ENCODE results near the gene KRTAP10-7.
"Not testable (repeated sequence)": the region's sequence is repeated elsewhere in the genome, so short reads cannot be mapped to it uniquely, and the experiment has no call there.

KRTAP10-7 gene, protein sequence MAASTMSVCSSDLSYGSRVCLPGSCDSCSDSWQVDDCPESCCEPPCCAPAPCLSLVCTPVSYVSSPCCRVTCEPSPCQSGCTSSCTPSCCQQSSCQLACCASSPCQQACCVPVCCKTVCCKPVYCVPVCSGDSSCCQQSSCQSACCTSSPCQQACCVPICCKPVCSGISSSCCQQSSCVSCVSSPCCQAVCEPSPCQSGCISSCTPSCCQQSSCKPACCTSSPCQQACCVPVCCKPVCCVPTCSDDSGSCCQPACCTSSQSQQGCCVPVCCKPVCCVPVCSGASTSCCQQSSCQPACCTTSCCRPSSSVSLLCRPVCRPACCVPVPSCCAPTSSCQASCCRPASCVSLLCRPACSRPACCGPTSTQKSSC

GRCh38 chr21:44600118-44600978, at the start of gene KRTAP10-7:
Gene KRTAP10-7 (plus strand): TSS chr21:44600597. CDS start chr21:44600622, 25 bp downstream.
- not testable (repeated sequence) for DNase-seq

DNA sequence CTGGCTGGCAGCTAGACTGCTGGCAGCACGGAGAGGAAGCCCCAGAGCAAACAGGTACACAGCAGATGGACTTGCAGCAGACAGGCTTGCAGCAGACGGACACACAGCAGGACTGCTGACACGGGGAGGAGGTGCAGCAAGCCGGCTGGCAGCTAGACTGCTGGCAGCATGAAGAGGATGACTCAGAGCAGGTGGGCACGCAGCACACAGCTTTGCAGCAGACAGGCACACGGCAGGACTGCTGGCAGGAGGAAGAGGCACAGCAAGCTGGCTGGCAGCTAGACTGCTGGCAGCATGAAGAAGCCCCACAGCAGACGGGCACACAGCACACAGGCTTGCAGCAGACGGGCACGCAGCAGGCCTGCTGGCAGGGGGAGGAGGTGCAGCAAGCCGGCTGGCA, 49.6 kb upstream of the KRTAP10-7 start:
- DNase-seq = no peak

DNA sequence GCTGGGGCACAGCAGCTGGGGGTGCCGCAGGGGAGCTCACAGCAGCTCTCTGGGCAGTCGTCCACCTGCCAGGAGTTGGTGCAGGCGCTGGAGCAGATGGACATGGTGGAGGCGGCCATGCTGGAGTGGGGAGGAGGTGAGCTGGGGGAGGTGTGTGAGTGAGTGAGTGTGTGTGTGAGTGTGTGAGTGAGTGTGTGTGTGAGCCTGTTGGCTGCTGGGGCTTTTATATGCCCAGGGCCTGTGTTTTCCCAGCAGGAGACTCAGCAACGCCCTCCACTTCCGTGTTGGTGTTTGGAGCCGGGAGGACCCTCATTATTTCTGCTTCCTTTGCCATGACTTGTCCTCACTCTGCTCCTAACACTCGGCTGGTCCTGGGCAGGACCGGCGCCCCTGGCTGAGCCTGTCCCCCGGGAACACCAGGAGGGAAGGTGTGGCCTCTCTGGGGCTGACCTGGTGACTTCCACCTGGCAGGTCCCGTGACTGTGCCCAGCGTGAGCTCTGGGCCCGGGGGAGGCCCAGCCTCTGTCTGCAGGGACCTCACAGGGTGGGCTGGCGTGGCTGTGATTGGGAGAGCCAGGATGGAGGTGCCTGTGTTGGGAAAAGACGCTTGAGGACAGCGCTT, 48.9 kb upstream of the KRTAP10-7 start, which contains the start of gene KRTAP10-2:
KRTAP10-2 (minus strand) TSS at position 166 of the 622 bp plus-strand sequence; CDS start at position 119, 47 bp downstream.
- DNase-seq = no peak

DNA sequence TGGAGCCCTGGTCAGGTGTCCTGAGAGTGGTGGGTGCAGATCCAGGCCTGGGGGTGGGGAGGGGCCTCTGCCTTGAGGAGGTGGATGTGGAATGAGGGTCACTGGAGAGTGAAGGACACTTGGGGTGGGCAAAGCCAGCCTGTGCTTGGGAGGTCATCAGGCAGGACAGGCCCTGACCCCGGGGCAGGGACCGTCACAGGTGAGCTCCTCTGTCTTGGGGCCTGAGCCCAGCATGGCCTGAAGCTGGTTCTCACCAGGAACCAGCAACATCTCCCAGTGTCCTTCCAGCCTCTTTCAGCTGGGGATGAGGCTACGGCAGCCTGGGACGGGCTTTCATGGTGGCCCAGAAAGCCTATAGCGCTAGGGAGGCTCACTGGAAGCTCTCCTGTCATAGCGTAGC, 48.3 kb upstream of the KRTAP10-7 start:
- no peak for DNase-seq

- no peak for DNase-seq
These were observed 47.7 kb upstream of the KRTAP10-7 start for GRCh38 chr21:44552681-44553080.

DNA sequence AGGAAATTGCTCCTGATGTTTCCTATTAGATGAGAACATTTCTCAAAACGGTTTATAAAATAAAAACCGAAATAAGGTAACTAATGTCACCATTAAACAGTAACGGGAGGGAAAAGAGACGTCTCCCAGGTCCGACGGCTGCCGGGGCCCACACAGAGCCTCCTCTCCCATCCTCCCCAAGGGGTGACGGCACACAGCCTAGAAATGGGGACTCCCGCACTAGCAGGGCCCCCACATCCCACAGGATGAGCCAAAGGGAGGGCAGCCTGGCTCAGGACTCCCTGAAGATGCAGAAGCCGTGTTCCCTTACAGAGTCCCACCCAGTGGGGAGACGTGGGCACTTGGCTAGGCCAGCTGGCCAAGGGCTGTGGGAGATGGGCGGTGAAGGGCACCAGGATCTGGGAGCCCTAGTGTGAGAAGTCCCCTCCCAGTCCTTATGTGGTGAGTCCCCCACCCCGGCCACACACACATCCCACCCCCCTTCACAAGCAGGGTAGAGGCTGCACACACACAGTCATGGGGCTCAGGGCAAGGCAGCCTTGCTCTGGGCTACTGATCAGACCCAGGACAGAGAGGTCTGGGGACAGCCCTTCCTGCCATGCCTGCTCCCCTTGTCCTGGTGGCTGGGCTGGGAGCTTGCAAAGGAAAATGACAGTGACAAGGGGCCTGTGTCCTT, 45.1 kb upstream of the KRTAP10-7 start:
- DNase-seq = no peak

- DNase-seq = no peak
These were observed 43.5 kb upstream of the KRTAP10-7 start for GRCh38 chr21:44556879-44557278.

- no peak for DNase-seq
These were observed 42.7 kb upstream of the KRTAP10-7 start for GRCh38 chr21:44557491-44558328.

GRCh38 chr21:44558329-44558675, 42.1 kb upstream of the KRTAP10-7 start:
- not testable (repeated sequence) for DNase-seq

DNA sequence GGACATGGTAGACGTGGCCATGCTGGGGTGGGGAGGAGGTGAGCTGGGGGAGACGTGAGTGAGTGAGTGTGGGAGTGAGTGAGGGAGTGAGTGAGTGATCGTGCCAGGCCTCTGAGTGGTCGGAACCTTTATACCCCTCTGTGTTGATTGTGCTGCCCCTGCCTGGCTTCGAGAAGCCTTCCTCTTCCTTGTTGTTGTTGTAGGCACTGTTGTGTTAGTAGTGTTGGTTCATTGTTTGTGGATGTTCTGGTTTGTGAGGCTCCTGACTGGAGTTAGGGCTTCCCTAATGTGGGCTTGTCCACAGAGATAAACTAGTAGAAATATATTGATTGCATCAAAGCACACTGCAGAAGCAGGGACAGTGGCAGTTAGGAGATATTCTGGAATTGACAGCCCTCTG, 41.7 kb upstream of the KRTAP10-7 start, which contains the start of gene KRTAP10-3:
KRTAP10-3 (minus strand) TSS at position 101 of the 400 bp plus-strand sequence; CDS start at position 21, 80 bp downstream.
- DNase-seq = no peak

DNA sequence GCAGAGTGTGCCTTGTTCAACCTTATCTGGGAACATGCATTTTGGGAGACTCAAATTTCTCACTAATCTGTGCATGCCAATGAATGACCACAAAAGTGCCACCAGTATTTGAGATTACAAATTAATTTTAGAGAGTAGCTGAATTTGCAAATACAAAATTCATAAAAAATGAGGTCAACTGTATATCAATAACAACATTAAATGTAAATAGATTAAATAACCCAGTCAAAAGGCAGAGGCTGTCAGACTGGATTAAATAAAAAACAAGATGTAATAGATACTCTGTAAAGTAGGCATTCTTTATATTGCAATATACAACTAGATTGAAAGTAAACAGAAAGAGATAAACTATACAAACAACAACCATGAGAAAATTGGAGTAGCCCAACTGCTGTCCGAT, 36.3 kb upstream of the KRTAP10-7 start:
- no peak for DNase-seq

GRCh38 chr21:44564886-44565598, 35.4 kb upstream of the KRTAP10-7 start:
- no peak for DNase-seq

DNA sequence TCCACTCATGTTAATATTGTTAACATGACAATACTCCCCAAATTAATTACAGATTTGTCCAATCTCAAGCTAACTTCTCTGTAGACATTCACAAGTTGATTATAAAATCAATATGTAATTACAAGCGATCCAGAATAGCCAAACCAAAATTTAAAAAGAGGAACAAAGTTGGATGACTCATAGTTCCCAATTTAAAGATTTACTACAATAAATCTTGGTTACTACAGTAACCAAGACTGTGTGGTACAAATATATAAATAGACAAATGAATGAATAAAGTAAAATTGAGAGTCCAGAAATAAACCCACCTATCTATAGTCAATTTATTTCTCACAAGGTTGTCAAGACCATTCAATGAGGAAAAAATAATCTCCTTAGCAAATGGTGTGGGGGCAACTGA, 34.0 kb upstream of the KRTAP10-7 start:
- no peak for DNase-seq

DNA sequence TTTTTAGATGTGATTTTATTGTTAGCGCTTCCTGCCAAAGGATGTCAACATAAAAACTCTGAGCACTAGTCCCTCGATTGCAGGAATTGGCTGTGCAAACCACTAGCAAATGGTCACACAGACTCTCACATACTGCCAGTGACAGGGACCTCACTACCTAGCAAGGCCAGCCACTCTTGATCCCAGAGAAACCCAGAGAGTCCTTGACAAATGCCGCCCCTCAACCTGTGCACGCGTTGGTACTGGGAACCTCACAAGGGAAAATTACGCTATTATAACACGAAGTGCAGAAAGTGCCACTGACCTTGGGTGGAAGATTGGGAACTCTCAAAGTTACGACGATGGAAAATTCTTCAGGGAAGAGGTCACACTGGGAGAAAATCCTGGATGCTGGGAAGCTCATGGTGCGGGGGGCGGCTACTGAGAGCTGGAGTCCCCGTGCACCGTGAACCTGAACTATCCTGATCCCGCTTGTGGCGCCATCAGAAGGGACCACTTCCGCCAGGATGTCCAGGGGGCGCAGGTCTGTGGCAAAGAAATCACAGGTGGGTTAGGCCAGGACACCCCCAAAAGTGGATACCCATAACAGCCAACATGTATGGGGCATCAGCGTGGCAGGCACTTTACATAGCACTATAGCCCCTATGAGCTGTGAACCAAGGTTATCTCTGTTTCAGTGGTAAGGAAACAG, 32.8 kb upstream of the KRTAP10-7 start:
- DNase-seq = no peak

GRCh38 chr21:44568261-44568660, 32.1 kb upstream of the KRTAP10-7 start:
- DNase-seq = no peak

GRCh38 chr21:44568667-44569556, 31.5 kb upstream of the KRTAP10-7 start:
- peak; percentile 29 for DNase-seq

GRCh38 chr21:44569861-44570517, 30.4 kb upstream of the KRTAP10-7 start:
- no peak for DNase-seq

- DNase-seq = no peak
These were observed 29.1 kb upstream of the KRTAP10-7 start for GRCh38 chr21:44571296-44571695.
